Stimulated activated CD8-positive, alpha-beta memory T cell treated with anti-CD3 and anti-CD28 coated beads, Interleukin-7, amount 100 ng/mL, for 4 hours (primary cell): ENCODE data around the gene RAPGEF3.

ENCODE experiments used
- DNase-seq, 2 donors: peaks; one replicate each; pipeline ENCODE4 v3.0.0-alpha.2; 2020; ENCODE audit warnings: low read depth in 2 of 2

The RAPGEF3 gene

DNA sequence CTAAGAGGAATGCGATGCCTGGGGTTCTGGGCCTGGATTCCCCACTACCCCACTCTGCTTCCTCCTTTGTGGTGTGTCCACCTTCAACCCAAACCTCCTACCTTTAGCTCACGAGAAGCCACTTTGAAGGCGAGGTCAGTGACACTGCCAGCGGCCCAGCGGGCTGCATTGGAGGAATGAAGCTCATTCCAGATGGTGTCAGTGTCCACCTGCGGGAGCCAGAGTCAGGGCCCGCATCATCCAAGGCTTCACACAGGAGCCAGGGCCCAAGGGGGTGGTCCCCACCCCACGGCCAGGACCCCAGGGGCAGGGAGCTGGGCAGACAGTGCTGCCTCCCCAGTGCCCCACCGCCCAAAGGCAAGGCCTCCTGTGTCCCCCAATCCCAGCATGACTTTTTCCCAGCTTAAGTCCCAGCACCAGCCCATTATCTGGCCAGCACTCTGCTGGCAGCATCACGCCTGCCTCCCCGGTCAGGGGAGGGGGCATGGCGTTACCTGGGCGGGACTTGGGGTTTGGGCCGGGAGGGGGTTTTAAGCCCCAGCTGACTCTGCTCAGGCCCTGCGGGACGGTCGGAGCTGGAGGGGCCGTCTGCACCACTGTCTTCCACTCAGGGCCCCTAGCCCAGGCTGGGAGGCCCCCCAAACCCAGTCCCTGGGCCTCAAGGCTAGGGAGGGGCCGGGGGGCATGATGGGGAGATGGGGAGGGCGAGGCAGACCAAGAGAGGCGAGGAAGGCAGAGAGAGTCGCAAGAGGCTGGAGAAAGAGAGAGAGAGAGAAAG lies 31.2 kb upstream of the RAPGEF3 start:
- DNase-seq, result no peak

- DNase-seq, result no peak
Measured at GRCh38 chr12:47789141-47789540, 30.5 kb upstream of the RAPGEF3 start.

DNA sequence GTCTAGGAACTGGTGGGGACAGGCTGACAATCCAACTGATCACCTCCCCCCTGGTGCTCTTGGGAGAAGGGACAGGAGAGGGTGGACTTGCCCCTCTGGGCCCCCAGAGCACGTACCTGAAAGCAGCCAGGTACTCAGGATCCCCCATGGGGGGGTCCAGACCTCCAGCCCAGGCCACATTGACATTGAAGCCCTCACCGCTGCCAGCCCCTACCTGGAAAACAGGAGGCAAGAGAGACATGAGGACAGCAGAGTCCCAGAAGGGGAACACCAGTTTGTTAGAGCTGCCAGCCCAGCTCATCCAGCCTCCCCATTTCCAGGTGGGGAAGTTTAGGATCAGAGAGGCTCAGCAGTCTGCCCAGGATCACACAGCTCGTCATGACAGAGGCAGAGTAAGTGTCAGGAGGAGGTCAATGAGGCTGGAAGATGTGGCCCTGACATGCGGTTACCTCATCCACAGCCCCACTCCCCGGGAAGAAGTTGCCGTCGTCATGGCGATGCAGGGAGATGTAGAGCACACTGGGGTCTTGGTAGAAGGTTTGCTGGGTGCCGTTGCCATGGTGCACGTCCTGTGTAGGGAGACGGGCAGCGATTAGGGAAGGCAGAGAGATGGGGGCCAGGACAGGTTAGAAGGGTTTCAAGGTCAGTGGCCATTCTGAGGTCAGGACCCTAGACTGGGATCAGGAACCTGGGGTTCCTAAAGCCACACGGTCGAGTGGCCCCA lies 29.1 kb upstream of the RAPGEF3 start:
- DNase-seq, result no peak

DNA sequence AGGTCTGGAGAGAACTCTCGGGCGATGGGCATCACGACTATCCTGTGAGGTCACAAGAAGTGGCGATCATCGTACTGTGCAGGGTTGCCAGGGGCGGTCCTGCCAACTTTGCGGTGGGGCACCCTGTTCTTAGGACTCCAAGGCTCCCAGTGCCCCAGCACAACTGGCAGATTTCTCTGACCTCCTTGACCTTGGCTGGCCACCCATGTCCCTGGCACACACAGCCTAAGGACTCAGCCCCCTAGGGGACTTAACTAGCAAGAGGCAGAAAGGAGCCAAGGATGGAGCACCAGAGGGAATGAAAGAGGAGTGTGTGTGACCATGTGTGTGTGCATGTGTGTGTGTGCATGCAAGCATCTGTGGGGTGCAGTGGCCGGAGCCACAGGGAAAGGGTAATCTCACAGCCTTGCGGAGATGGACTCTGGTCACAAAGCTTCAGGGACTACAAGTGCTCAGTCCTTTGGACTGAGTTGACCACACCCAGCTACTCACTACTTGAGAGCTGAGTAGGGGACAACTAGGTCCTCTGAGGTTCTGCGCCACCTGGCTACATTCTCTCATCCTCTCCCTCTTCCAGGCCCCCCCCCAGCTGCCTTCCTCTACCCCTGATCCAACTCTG lies 28.1 kb upstream of the RAPGEF3 start:
- no peak for DNase-seq

DNA sequence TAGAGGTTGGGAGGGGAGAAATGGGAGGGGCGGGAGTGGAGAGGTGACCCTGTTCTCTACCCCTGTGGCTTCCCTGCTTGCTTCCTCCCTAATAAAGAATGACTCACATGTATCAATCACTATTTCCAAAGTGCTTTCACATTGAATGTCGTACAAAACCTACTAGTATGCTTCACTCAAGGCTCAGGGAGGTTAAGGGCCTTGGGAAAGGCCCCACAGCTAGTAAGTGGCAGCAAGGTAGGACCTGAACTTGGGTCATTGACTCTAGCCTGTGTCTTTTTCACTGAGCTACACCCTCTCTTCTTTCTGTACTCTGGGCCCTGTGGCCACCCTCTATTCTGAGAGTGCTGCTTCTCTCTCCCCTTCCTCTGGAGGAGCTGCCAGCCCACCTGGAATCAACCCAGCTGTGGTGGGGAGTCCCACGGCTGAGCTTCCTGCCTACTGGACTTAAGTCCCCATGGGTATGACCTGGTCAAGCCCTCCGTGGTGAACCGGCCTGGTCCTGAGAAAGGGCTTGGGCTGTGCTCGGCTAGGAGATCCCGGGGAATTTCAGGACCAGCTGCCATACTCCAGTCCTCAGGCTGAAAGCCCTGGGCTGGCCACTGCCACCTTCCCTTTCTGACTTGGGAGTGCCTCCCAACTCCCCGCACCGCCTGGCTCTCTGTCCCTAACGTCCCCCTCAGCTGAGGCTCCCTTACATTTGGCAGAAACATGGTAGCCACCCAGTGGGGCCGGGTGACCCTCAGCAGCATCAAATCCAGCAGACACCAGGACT lies 27.4 kb upstream of the RAPGEF3 start:
- no peak for DNase-seq

- DNase-seq, result no peak
Measured at GRCh38 chr12:47785036-47785886, 26.6 kb upstream of the RAPGEF3 start.

DNA sequence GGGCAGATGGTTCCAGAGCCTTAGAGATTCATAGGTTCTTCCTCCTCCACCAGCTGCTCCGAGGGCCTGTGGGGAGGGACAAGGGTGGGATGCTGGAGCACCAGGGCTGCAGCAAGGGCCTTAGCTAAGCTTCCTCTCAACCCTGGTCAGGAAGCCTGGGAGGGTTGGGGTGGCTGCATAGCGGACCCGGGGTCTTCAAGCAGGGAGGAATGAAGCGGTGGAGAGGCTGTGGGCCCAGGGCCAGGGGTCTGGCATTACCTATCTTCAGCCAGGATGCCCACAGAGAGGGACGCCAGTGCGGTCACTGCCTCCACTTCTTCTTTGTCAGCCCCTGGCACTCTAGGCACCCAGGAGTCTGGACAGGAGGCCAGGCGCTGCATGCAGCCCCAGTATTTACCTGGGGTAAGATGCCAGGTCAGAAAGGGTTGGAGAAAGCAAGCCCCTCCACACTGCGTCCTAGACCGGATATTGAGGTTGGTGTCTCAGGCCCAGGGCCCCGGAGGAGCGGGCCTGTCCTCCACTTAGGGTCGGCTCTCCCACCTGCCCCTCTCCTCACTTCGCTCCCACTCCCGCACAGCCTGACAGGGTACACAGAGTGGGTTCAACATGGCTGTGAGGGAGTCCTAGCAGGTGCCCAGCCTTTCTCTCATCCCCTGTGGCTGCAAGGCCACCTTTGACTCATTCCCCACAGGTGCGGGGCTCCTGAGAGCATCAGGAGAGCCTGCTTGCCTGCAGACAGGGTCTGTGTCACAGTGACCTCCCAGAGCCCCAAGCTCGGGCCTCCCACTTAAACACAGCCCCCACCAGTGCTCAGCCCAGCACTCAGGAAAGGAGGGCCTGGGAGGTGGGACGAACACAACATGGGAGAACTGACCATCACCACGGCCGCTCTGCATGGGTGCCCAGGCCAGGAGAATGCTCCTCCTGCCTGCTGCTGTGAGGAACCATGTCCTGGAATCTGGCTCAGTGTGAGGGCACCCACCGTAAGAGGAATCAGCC lies 25.4 kb upstream of the RAPGEF3 start:
- no peak for DNase-seq

DNA sequence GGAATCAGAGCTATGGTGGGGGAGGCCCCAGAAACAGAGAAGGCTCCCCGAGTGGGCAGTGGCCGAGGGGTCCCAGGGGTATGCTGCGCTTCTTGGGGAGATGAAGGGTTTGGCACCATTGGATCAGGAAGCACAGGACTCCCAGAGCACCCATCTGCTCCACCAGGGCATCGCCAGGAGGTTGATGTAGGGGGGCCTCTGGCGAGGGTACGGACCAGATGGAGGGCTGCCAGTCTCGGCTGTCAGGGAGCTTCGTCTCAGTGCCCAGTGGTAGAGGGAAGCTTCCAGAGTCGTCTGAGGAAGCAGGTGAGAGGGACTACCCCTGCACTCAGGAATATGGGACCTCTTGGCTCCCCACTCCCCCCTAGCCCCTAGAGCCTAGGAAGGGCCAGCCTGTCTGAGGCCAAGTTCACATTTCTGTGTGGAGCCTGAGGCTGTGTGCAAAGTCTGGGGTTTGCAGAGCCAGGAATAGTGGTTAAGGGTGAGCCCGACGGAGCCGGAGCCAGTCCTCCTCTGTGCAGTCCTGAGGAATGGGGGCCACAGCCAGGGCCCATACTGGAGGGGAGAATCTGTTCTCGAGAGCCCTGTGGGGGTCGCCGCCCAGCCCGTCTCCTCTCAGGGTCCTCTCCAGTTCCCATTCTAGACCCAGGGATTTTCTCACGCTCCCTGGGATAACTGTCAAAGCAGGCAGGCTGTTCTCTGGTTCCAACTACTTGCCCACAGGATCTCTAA lies 24.5 kb upstream of the RAPGEF3 start:
- DNase-seq, result no peak

DNA sequence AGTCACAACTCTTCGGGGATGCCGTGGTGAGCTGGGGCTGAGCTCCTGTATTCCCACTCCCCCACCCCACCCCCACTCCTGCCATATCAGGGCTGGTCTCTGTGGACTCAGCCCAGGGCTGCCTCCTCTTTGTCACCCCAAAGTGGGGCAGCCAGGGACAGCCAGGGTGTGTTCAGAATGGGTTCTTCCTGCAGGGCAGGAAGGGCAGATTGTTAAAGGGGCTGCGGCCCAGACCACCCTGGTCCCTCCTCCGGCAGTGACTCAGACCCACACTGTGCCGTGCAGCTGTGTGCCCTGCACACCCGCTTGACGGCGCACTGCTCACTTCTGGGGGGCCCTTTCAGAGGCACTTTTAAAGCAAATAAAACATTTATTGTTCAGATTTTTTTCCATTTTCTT lies 23.7 kb upstream of the RAPGEF3 start:
- no peak for DNase-seq

GRCh38 chr12:47781479-47782371 lies 23.0 kb upstream of the RAPGEF3 start:
- no peak for DNase-seq

DNA sequence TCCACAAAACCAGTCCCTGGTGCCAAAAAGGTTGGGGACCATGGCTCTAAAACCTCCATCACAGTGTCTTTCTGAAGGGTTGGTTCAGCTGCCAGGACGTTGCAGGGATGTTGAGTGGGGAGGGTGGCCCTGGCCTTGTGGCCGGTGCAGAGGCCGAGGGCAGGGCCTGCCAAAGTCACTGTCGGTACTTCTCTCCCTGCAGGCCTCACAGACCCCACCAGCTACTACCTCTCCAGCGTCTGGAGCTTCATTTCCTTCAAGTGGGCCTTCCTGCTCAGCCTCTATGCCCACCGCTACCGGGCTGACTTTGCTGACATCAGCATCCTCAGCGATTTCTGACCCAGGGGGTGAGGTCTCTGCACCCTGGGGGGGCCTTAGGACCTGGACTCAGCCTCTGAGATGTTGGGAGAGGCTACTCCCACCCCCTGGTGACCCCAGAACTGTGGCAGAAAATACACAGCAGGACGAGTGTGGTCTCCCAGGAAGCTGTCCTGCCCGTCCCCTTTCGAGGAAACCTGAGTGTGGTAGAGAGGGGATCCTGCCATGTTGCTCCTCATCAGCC lies 21.3 kb upstream of the RAPGEF3 start:
- no peak for DNase-seq

DNA sequence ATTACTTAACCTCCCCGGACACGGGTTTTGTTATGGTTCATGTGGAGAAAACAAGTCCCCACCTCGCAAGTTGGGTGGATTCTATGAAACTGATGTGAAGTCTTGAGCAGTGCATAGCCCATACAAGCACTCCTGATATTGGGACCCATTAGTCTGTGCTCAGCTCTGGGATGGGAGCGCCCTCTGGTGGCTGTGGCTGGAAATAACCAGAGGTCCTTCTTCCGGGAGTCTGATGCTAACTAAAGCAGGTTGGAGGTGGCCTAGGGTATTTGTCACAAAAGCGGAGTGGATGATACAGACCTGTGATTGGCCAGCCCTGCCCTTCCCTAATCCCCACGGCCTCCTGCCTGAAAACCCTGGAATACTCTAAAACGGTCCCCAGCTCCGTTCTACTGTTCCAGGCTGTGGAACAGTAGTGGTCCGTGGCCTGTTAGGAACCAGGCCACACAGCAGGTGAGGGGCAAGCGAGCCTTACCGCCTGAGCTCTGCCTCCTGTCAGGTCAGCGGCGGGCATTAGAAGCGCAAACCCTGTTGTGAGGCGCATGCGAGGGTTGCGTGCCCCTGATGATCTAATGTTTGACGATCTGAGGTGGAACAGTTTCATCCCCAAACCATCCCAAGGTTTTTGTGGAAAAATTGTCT lies 20.7 kb upstream of the RAPGEF3 start:
- DNase-seq, result peak; percentile 80 to 87

DNA sequence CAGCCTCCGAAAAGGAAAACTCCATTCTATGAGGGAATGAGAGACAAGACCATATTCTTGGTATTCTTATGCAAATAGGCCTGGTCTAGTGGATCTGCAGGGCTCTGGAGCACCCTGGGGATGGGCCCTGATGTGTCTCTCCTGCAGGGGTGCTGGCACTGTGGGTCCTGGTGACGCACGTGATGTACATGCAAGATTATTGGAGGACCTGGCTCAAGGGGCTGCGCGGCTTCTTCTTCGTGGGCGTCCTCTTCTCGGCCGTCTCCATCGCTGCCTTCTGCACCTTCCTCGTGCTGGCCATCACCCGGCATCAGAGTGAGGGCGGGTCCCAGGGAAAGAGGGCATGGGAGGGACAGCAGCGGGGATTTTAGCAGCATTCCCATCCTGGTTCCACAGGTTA lies 20.2 kb upstream of the RAPGEF3 start:
- no peak for DNase-seq

GRCh38 chr12:47777741-47778558 lies 19.3 kb upstream of the RAPGEF3 start:
- DNase-seq, result no peak

DNA sequence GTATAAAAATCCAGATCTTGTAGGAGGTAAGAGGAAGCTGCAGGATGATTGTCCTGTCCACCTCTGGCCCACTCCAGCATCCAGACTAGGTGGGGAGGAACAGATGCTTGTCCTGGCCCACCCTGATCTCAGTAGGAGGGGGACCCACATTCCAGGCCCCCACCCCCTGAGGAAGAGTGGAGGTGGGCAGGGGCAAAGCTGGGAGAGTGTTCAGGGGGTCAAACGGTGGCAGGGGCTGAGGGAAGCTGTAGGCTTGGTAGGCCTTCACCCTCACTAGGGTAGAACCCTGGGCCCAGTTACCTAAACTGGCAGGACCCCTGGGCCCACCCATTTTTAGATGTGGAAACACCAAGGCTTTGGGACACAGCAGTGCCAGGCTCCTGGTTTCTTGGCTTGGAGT lies 18.5 kb upstream of the RAPGEF3 start:
- DNase-seq, result no peak

DNA sequence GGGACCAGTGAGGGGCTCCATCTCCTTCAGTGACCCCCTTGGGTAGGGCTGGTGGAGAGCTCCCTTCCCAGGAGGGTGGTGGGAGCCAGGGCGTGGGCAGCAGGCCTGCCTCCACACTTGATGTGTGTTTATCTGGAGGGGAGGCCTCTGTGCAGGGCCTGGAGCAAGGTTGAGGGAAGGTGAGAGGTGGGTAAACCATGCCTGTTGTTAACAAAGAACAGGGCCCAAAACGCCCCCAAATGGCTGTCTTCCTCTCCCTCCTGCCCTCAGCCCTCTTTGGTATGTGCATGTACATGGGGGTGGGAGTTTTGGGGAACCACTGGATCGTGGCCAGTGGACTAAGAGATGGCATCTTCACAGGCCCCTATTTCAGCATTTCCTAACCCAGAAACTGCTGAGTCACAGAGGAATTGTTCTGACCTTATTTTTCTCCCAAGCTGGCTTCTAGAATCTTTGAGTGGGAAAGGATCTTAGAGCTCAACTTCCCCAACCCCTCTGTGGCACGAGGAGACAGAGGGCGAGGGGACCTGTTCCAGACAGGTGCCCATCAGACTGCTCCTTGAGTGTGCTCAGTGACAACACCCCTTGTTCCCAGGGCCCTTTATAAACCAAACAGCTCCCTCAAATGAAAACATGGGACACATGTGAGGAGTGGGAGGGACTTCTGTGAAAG lies 17.9 kb upstream of the RAPGEF3 start:
- no peak for DNase-seq
